LNCaP clone FGC (cell line): ENCODE measurements around the gene IFNA14.

Experiments
- DNase-seq: peaks from one replicate; pipeline ENCODE4 v3.0.0-alpha.2; 2011; ENCODE audit warnings: low read depth
- H3K4me3 ChIP-seq: 2 replicates; pipeline ENCODE4 v1.5.1; 2011; ENCODE audit warnings: mild to moderate bottlenecking, low read depth, low read length, control low read depth
- CTCF ChIP-seq: IDR thresholded peaks from 2 replicates; pipeline ENCODE4 v1.5.1; 2012; ENCODE audit warnings: mild to moderate bottlenecking; ENCODE audit not compliant: control insufficient read depth, insufficient read depth; ENCODE audit errors: extremely low read depth

Gene IFNA14

GRCh38 chr9:21239911-21240310, at the start of gene IFNA14:
IFNA14 (minus strand) TSS chr9:21240005; CDS start chr9:21239935, 70 bp downstream.
- no peak for TF ChIP-seq CTCF
- no peak within 1 kb of the TSS for H3K4me3 ChIP-seq
- DNase-seq: no peak

- DNase-seq: no peak
- TF ChIP-seq CTCF: no peak
- no peak overlapping the region for H3K4me3 ChIP-seq
These were observed 47.5 kb upstream of the IFNA14 start for GRCh38 chr9:21287280-21287679.

GRCh38 chr9:21286659-21287058, 46.9 kb upstream of the IFNA14 start:
- no peak overlapping the region for H3K4me3 ChIP-seq
- no peak for DNase-seq
- no peak for TF ChIP-seq CTCF

DNA sequence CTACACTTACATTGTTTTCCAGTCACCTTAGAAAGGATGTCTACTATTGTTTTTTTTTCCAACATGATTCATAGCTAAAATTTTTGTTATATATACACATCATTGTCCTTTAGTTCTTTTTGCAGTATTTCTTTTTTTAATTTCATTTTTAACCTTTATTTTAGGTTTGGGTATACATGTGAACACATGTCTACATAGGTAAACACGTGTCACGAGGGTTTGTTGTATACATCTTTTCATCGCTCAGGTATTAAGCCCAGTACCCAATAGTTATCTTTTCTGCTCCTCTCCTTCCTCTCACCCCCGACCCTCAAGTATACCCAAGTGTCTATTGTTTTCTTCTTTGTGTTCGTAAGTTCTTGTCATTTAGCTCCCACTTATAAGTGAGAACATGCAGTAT, 46.3 kb upstream of the IFNA14 start:
- no peak overlapping the region for H3K4me3 ChIP-seq
- DNase-seq: no peak
- TF ChIP-seq CTCF: no peak

- TF ChIP-seq CTCF: no peak
- DNase-seq: no peak
- H3K4me3 ChIP-seq: no peak overlapping the region
These were observed 41.5 kb upstream of the IFNA14 start for GRCh38 chr9:21281275-21281674.

- DNase-seq: no peak
- H3K4me3 ChIP-seq: no peak overlapping the region
- no peak for TF ChIP-seq CTCF
These were observed 28.5 kb upstream of the IFNA14 start for GRCh38 chr9:21268347-21268657.

GRCh38 chr9:21267485-21268346, 27.9 kb upstream of the IFNA14 start:
- no peak for DNase-seq
- TF ChIP-seq CTCF: no peak
- H3K4me3 ChIP-seq: no peak overlapping the region
